NB4 (cell line): Measurements from ENCODE around the gene UBE2G1.

Experiments used
- DNase-seq: peaks from one replicate; pipeline ENCODE4 v3.0.0; 2010; ENCODE audit warnings: low read depth
- H3K4me3 ChIP-seq: one replicate; pipeline ENCODE4 v1.5.1; 2011; ENCODE audit warnings: mild to moderate bottlenecking, low read depth, low read length, moderate library complexity
- CTCF ChIP-seq: IDR thresholded peaks from one replicate; pipeline ENCODE4 v1.5.1; 2012; ENCODE audit warnings: low read depth, low read length
- MAX ChIP-seq: IDR thresholded peaks from 2 replicates; pipeline ENCODE4 v1.6.1; 2011; ENCODE audit warnings: low read depth, low read length
- MYC ChIP-seq: IDR thresholded peaks from 2 replicates; pipeline ENCODE4 v1.6.1; 2011; ENCODE audit warnings: low read depth, low read length
- POLR2A ChIP-seq: IDR thresholded peaks from 2 replicates; pipeline ENCODE4 v1.6.1; 2011; ENCODE audit warnings: mild to moderate bottlenecking; ENCODE audit not compliant: insufficient read length; ENCODE audit errors: extremely low read depth

UBE2G1 gene

GRCh38 chr17:4324463-4324862 lies 42.0 kb downstream of the UBE2G1 start:
- DNase-seq = no peak
- H3K4me3 ChIP-seq = no peak overlapping the region
- no peak for TF ChIP-seq MYC
- no peak for TF ChIP-seq CTCF
- no peak for TF ChIP-seq POLR2A
- TF ChIP-seq MAX = no peak

GRCh38 chr17:4319221-4319620 lies 47.3 kb downstream of the UBE2G1 start:
- TF ChIP-seq MYC = no peak
- TF ChIP-seq CTCF = no peak
- no peak for TF ChIP-seq MAX
- TF ChIP-seq POLR2A = no peak
- DNase-seq = no peak
- H3K4me3 ChIP-seq = no peak overlapping the region

GRCh38 chr17:4318596-4318995 lies 47.9 kb downstream of the UBE2G1 start:
- DNase-seq = no peak
- no peak overlapping the region for H3K4me3 ChIP-seq

GRCh38 chr17:4318186-4318585 lies 48.3 kb downstream of the UBE2G1 start:
- TF ChIP-seq MYC (no peak), POLR2A (no peak), MAX (no peak), CTCF (no peak)
- H3K4me3 ChIP-seq = no peak overlapping the region
- DNase-seq = no peak

More at GRCh38 chr17:4318596-4318995, 47.9 kb downstream of the UBE2G1 start:
- no peak for TF ChIP-seq CTCF
- TF ChIP-seq POLR2A = no peak
- no peak for TF ChIP-seq MYC
- no peak for TF ChIP-seq MAX

- no peak for TF ChIP-seq CTCF
- TF ChIP-seq MYC = no peak
- no peak for TF ChIP-seq POLR2A
- TF ChIP-seq MAX = no peak
- H3K4me3 ChIP-seq = no peak overlapping the region
- DNase-seq = no peak
These were observed 48.9 kb downstream of the UBE2G1 start for GRCh38 chr17:4317610-4318009.

- H3K4me3 ChIP-seq = no peak overlapping the region
- no peak for TF ChIP-seq MYC
- no peak for TF ChIP-seq POLR2A
- no peak for TF ChIP-seq MAX
- no peak for TF ChIP-seq CTCF
- DNase-seq = no peak
These were observed 49.8 kb downstream of the UBE2G1 start for GRCh38 chr17:4316648-4317047.
